Lung (tissue), 12 donors: Measurements from ENCODE around the gene BCAS3. TPM values are rescaled to one million over a fixed set of nuclear protein-coding genes. Genes with fewer than 3 reads are reported as not detected.
A peak's percentile ranks its signal among the peaks of the same experiment; 100 is the strongest.

ENCODE experiments used
- ATAC-seq: fragments of 200-7000 bp; cut with Tn5 transposase; one replicate; pipeline ENCODE4 v1.9.1; 2020; ENCODE audit warnings: moderate number of reproducible peaks; ENCODE audit not compliant: insufficient read depth, low FRiP score
- DNase-seq, 3 donors: peaks; one replicate each; pipeline ENCODE4 v3.0.0-alpha.2; 2013 to 2017
- H3K27ac ChIP-seq, 2 donors: one replicate each; pipeline ENCODE4 v1.5.1; 2013; ENCODE audit warnings: mild to moderate bottlenecking in 2 of 2, moderate library complexity in 2 of 2, control low read depth in 1 of 2, inconsistent platforms in 1 of 2, low read depth in 1 of 2, low read length in 1 of 2
- H3K27me3 ChIP-seq, 3 donors: one replicate each; pipeline ENCODE4 v1.5.1; 2013; ENCODE audit warnings: low read length in 2 of 3; ENCODE audit not compliant: control insufficient read depth in 3 of 3, insufficient read depth in 3 of 3
- H3K36me3 ChIP-seq, 4 donors: one replicate each; pipeline ENCODE4 v1.5.1; 2013; ENCODE audit warnings: low read length in 4 of 4, mild to moderate bottlenecking in 1 of 4, moderate library complexity in 1 of 4; ENCODE audit not compliant: control insufficient read depth in 4 of 4, insufficient read depth in 4 of 4
- H3K4me1 ChIP-seq, 5 donors: one replicate each; pipeline ENCODE4 v1.5.1; 2013; ENCODE audit warnings: low read length in 5 of 5, mild to moderate bottlenecking in 2 of 5, moderate library complexity in 1 of 5; ENCODE audit not compliant: control insufficient read depth in 5 of 5, insufficient read depth in 5 of 5
- H3K4me3 ChIP-seq: one replicate; pipeline ENCODE4 v1.5.1; 2013; ENCODE audit warnings: mild to moderate bottlenecking, control low read depth, moderate library complexity
- H3K9ac ChIP-seq, 2 donors: one replicate each; pipeline ENCODE4 v1.5.1; 2013; ENCODE audit warnings: low read length in 2 of 2, control low read depth in 1 of 2; ENCODE audit not compliant: insufficient read depth in 1 of 2
- H3K9me3 ChIP-seq, 4 donors: one replicate each; pipeline ENCODE4 v1.5.1; 2013; ENCODE audit warnings: low read length in 3 of 4, mild to moderate bottlenecking in 1 of 4, moderate library complexity in 1 of 4; ENCODE audit not compliant: control insufficient read depth in 4 of 4, insufficient read depth in 3 of 4
- WGBS, 2 donors: extraction: QIAGEN DNeasy Blood & Tissue Kit; methylation state at CpG; one replicate each; pipeline ENCODE4 v1.1.7; 2013; 5-methylcytosine and 5-hydroxymethylcytosine counted together
- polyA plus RNA-seq, 2 donors: library from polyadenylated mRNA; stranded (reverse); fragments of 200-250 nt; gene quantifications; one replicate each; pipeline ENCODE4 v1.2.1, GENCODE V29; 2013
- total RNA-seq, 2 donors: library from RNA; depleted of rRNA in 1 of 2; stranded (reverse); fragments of >200 nt in 1 of 2; gene quantifications; one replicate each; pipeline ENCODE4 v1.2.1, GENCODE V29; 2014 to 2021
- TF ChIP-seq, protein P1 (sequence below): IDR thresholded peaks from 2 replicates; pipeline ENCODE4 v1.5.1; 2012; ENCODE audit warnings: mild to moderate bottlenecking; ENCODE audit errors: control extremely low read depth, extremely low read depth
- donor health status: control.
- donor health status: control.
- donor health status: Bipolar disorder and iron deficiency.
- donor health status: healthy.
- donor health status: DM: yes; HTN: yes; CAD: no.

BCAS3 gene
- total and polyA plus RNA-seq, 4 donors, result 4.0 to 101 (median 20.3) TPM

DNA sequence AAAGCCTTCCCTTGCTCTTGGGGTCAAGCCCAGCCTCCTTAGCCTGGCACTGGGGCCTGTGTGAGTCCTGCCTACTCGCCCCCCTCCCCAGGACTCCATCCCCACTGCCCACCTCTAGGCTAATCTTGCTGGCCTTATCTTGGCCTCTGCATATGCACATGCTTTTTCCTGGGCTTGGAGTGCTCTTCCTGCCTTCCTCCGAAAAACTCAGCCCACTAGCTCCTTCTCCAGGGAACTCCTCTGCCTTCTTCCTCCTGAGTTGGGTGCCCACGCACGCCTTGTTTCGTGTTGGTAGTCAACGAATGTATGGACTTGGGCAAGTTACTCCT is 738.5 kb downstream of the BCAS3 start:
- Histone ChIP-seq H3K36me3 (no peaks in the 10 kb centered on the region), H3K9ac (peak overlapping the region in 1 of 2 donors; percentile 4), H3K4me1 (peaks cover 0 to 55% (median 21%) of the 10 kb centered on the region in 5 donors), H3K27ac (peak overlapping the region in 1 of 2 donors; percentile 70), H3K9me3 (no peaks in the 10 kb centered on the region), H3K4me3 (no peak overlapping the region), H3K27me3 (peaks cover 0 to 4% (median 0%) of the 10 kb centered on the region in 3 donors)
- DNase-seq, result no peak
- WGBS, 2 donors, result 76 to 79% methylated on average over 6 of the region's 6 CpGs
- no peak for ATAC-seq
- TF ChIP-seq, protein P1, sequence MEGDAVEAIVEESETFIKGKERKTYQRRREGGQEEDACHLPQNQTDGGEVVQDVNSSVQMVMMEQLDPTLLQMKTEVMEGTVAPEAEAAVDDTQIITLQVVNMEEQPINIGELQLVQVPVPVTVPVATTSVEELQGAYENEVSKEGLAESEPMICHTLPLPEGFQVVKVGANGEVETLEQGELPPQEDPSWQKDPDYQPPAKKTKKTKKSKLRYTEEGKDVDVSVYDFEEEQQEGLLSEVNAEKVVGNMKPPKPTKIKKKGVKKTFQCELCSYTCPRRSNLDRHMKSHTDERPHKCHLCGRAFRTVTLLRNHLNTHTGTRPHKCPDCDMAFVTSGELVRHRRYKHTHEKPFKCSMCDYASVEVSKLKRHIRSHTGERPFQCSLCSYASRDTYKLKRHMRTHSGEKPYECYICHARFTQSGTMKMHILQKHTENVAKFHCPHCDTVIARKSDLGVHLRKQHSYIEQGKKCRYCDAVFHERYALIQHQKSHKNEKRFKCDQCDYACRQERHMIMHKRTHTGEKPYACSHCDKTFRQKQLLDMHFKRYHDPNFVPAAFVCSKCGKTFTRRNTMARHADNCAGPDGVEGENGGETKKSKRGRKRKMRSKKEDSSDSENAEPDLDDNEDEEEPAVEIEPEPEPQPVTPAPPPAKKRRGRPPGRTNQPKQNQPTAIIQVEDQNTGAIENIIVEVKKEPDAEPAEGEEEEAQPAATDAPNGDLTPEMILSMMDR, result no peak

DNA sequence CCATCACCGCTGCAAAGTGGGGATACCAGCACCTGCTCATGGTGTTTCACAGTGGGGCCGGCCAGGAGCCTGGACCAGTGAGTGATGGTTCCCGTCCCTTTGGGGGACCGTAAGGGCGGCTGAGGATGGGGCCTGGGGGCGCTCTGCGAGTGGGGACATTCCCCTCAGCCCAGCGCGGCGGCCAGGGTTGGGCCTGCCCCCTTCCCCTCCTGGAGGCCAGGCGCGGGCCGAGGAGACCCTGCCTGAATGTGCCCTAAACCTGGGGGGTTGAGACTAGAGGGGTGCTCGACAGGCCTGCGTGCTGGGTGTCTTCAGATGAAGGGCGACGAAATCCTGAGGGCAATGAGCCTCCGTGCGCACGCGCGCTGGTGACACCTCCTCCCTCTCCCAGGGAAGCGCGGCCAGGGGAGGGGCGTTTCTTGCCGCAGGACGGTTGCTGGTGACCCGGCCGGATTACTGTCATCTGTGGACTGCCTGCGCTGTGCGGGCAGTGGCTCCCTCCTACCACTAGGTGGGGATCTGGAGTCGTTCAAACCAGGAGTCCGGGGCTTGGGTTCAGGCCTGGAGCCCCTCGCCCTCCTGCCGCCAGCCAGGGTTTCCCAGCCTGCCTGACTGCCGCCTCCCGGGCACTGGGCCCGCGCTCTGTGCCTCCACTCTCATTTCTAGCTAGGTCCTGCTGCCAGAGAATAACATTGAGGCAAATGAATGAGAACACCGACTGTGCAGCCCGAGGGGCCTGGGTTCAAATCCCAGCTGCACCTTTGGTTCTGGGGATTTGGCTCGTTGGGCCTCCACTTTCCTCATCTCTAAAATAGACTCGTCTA is 739.1 kb downstream of the BCAS3 start:
- TF ChIP-seq, protein P1, result peak; percentile 80
- Histone ChIP-seq H3K27me3 (peaks cover 0 to 4% (median 0%) of the 10 kb centered on the region in 3 donors), H3K9ac (peak overlapping the region in 1 of 2 donors; percentile 4), H3K9me3 (no peaks in the 10 kb centered on the region), H3K27ac (peak overlapping the region in 1 of 2 donors; percentile 70), H3K4me3 (no peak overlapping the region), H3K36me3 (no peaks in the 10 kb centered on the region), H3K4me1 (peaks cover 0 to 55% (median 21%) of the 10 kb centered on the region in 5 donors)
- DNase-seq (peak; percentile 97), ATAC-seq (peak; percentile 65)
- WGBS, 2 donors, result 19 to 22% methylated on average over 43 of the region's 43 CpGs

DNA sequence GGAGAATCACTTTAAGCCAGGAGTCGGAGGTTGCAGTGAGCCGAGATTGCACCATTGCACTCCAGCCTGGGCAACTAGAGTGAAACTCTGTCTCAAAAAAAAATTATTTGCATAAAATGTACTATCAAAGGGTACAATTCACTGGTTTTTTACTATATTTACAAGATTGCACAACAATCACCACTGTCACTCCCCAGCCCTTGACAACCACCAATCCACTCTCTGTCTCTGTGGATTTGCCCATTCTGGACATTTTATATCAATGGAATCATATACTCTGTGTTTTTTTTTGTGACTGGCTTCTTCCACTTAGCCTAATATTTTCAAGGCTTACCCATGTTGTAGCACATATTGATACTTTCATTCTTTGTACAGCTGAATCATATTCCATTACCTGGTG is 740.8 kb downstream of the BCAS3 start:
- Histone ChIP-seq H3K36me3 (no peaks in the 10 kb centered on the region), H3K9me3 (no peaks in the 10 kb centered on the region), H3K4me1 (peaks cover 0 to 50% (median 21%) of the 10 kb centered on the region in 5 donors), H3K27ac (no peak overlapping the region), H3K9ac (no peak overlapping the region), H3K27me3 (peaks cover 0 to 4% (median 4%) of the 10 kb centered on the region in 3 donors), H3K4me3 (no peak overlapping the region)
- ATAC-seq, result no peak
- 81 to 82% methylated on average over 2 of the region's 2 CpGs for WGBS, 2 donors
- DNase-seq, result peak in 1 of 3 donors; percentile 18
- TF ChIP-seq, protein P1, result no peak
